ENCODE measurements around the gene KCNQ1OT1. TPM values are rescaled to one million over a fixed set of nuclear protein-coding genes. Genes with fewer than 3 reads are reported as not detected.

Gene KCNQ1OT1
- total RNA-seq, 1 donor from 2014 or later: 3.4 TPM

DNA sequence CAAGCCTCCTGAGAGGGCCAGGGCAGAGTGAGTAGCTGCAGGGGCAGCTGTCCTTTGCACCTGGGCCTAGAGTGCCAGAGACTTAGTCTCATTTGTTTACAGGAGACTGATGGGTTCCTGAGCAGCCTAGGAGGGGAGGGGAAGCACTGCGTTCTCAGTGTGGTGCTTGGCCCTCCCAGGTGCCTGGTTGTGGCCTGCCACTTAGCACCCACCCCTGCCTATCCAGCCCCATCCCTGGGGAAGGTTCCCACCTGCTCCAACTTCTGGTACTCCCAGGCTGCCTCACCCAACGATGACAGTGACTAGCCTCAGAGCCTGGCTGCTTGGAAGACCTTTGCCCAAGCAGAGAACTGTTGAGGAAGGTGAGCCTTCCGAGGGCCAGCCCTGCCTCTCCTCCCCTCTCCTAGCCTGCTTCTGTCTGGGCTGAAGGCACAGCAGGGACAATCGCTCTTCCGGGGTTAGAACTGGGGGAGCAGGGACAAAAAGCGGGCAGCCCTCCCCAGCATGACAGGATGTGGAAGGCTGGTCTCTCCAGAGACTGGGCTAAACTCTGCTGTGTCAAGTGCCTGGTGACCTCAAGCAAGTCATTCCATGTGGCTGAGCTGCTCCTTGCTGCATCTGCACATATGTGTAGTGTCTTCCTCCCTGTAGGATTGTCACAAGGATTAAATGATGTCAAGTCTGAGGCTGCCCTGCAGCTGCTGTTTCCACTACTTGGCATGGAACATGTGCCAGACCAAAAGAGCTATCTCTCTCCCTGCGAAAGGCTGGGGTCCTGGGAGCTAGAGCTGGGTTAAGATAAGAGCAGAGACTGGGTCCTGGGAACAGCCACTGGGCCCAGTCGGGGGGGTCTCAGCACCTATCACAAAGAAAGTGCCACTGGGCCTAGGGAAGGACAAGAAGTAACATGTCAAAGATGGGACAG, 9.9 kb downstream of the KCNQ1OT1 start:
- Histone ChIP-seq H3K27ac (no peak overlapping the region), H3K4me3 (no peak overlapping the region), H3K9me3 (no peaks in the 10 kb centered on the region), H3K36me3 (no peaks in the 10 kb centered on the region), H3K27me3 (no peaks in the 10 kb centered on the region), H3K4me1 (peaks cover 77% of the 10 kb centered on the region)
- TF ChIP-seq POLR2A (IDR thresholded peaks at IDR 0.05) (no peak), POLR2AphosphoS5 (IDR thresholded peaks at IDR 0.05; ENCODE audit: insufficient read depth in 1 of 2, low read depth in 1 of 2) (no peak)
- TF ChIP-seq, protein P1, sequence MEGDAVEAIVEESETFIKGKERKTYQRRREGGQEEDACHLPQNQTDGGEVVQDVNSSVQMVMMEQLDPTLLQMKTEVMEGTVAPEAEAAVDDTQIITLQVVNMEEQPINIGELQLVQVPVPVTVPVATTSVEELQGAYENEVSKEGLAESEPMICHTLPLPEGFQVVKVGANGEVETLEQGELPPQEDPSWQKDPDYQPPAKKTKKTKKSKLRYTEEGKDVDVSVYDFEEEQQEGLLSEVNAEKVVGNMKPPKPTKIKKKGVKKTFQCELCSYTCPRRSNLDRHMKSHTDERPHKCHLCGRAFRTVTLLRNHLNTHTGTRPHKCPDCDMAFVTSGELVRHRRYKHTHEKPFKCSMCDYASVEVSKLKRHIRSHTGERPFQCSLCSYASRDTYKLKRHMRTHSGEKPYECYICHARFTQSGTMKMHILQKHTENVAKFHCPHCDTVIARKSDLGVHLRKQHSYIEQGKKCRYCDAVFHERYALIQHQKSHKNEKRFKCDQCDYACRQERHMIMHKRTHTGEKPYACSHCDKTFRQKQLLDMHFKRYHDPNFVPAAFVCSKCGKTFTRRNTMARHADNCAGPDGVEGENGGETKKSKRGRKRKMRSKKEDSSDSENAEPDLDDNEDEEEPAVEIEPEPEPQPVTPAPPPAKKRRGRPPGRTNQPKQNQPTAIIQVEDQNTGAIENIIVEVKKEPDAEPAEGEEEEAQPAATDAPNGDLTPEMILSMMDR (IDR thresholded peaks at IDR 0.05): no peak
- no peak for DNase-seq (ENCODE audit: extremely low spot score in 2 of 2)
- intact Hi-C loops (cut with DNase I): no loop called here

DNA sequence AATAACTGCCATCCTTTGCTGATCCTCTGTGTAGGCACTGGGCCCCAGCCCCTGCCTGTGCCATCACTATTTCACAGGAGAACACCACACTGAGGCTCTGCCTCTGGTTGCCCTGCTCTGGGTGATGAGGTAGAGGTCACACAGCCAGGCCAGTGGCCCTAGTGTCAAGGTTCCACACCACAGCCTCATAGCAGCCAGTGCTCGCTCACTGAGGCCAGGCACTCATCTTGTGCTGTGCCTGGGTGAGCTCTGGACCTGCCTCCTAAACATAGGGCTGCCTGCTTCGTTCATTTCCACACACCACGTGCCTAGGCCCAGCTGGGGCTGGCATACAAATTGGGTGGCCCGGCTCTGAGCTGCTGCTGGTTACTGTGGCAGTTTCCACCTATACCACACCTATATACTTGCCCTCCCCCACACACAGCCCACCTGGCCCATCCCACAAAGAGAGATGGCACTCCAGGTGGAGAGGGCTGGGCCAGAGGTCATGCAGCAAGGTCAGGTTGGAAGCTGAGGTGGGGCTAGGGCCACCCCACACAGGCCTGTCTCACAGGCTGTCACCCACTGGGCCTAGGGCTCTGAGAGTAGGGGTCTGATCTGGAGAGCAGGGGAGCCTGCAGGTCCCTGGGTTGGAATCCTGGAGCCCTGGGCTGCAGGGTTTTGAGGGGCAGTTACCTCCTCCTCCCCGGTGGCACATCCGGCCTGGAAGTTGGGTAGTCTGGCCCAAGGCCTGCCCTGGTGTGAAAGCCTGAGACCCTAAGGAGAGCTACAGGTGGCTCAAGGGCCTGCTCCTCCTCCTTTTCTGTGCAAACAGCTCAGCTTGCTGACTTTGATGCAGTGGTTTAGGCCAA, 11.2 kb downstream of the KCNQ1OT1 start:
- intact Hi-C loops (cut with DNase I): no loop called here
- no peak for TF ChIP-seq POLR2AphosphoS5 (IDR thresholded peaks at IDR 0.05; ENCODE audit: insufficient read depth in 1 of 2, low read depth in 1 of 2)
- TF ChIP-seq POLR2A (IDR thresholded peaks at IDR 0.05): no peak
- TF ChIP-seq, protein P1 (IDR thresholded peaks at IDR 0.05): no peak
- H3K27me3 ChIP-seq: no peaks in the 10 kb centered on the region
- no peak overlapping the region for H3K4me3 ChIP-seq
- no peak for DNase-seq (ENCODE audit: extremely low spot score in 2 of 2)
- H3K4me1 ChIP-seq: peaks cover 64% of the 10 kb centered on the region
- H3K36me3 ChIP-seq: no peaks in the 10 kb centered on the region
- no peaks in the 10 kb centered on the region for H3K9me3 ChIP-seq
- H3K27ac ChIP-seq: no peak overlapping the region

DNA sequence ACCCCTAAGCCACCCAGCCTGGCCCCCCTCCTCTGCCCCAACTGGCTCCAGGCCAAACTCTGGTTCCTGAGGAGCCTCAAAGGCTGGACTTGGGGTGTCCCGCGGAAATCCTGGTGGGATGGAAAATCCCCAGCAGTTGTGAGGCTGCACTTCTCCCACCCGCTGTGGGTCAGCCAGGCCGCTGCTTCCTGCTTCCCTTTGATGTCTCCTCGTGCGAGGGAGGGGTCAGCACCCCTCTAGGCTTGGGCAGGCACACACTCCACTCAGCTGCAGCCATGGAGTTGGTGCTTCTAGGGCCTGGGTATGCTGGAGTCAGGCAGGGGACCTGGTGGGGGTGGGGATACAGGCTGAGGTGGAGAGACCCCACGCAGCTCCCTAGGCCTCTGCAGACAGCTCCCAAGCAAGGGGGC, 12.0 kb downstream of the KCNQ1OT1 start:
- H3K27ac ChIP-seq: no peak overlapping the region
- peaks cover 56% of the 10 kb centered on the region for H3K4me1 ChIP-seq
- intact Hi-C loops (cut with DNase I): no loop called here
- H3K27me3 ChIP-seq: no peaks in the 10 kb centered on the region
- no peak overlapping the region for H3K4me3 ChIP-seq
- no peaks in the 10 kb centered on the region for H3K9me3 ChIP-seq
- no peak for DNase-seq (ENCODE audit: extremely low spot score in 2 of 2)
- no peak for TF ChIP-seq POLR2AphosphoS5 (IDR thresholded peaks at IDR 0.05; ENCODE audit: insufficient read depth in 1 of 2, low read depth in 1 of 2)
- no peak for TF ChIP-seq POLR2A (IDR thresholded peaks at IDR 0.05)
- TF ChIP-seq, protein P1 (IDR thresholded peaks at IDR 0.05): no peak
- no peaks in the 10 kb centered on the region for H3K36me3 ChIP-seq

DNA sequence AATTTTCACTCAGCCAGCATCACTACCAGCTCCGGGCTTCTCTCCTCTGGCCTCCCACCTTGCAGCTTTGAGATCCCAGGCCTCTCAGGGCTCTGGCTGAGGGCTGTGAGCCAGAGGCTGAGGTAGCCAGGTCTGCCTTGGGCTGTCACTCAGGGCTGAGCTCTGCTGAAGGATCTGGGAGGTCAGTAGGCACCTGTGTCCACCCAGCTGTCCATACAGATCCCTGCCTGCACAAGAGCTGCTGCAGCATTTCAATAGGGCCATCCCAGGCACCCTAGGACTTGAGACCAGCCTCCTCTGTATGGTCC, 12.6 kb downstream of the KCNQ1OT1 start:
- intact Hi-C loops (cut with DNase I): no loop called here
- Histone ChIP-seq H3K4me3 (no peak overlapping the region), H3K27me3 (no peaks in the 10 kb centered on the region), H3K36me3 (no peaks in the 10 kb centered on the region), H3K4me1 (peaks cover 50% of the 10 kb centered on the region), H3K27ac (no peak overlapping the region), H3K9me3 (no peaks in the 10 kb centered on the region)
- TF ChIP-seq POLR2AphosphoS5 (IDR thresholded peaks at IDR 0.05; ENCODE audit: insufficient read depth in 1 of 2, low read depth in 1 of 2): no peak
- no peak for TF ChIP-seq POLR2A (IDR thresholded peaks at IDR 0.05)
- TF ChIP-seq, protein P1 (IDR thresholded peaks at IDR 0.05): no peak
- DNase-seq (ENCODE audit: extremely low spot score in 2 of 2): no peak
